ENCODE results near the gene OR6P1. TPM values are rescaled to one million over a fixed set of nuclear protein-coding genes. Genes with fewer than 3 reads are reported as not detected.

Gene OR6P1
- total RNA-seq, 4 donors from 2014 or later = not detected

DNA sequence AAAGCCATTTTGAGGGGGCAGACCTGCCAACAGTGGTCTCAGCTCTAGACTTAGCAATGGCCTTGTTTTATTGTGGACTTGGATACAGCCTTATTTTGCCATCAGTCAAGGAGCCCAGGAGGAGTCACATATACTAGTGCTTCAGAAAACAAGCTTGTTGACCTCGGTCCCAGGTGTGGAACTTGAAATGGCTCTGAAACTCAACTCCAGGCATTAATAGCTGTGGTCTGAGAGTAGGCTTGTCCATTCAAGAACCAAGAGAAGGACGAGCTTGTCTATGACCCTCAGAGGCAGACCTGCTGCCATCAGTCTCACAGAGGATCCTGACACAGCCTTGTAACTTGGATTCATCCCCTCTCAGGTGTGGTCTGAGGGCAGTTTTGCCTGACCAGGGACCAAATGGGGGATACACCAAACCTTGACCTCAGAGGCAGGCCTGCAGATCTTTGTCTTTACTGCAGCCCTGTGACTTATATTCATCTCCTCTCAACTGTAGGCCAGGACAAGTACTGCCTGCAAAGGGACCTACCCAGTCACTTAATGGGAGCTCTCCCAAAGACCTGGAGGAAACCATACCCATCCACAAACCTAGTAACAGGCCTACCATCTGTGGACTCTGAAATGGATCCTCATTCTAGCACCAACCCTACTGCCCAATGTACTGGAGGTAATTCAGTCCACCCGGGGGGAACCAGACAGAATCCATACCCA, 49.3 kb downstream of the OR6P1 start:
- intact Hi-C loops (cut with DNase I; ENCODE audit: low total_unique reads) = no loop called here

DNA sequence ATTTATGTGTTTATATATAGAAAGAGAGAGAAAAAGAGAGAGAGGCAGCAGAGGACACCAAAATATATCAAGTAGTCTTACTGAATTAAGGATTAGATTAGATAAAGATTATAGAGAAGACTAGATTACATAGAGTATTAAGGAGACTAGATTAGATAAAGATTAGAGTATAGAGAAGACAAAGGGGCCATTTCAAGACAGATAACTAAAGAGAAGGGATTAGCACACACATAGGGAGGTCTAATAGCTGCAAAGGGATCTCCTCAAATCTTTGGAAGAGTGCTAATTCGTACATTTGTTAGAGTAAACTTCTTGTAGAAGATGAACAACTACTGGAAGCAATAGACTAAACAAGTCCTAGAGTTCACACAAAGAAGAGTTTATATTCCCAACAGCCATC, 50.4 kb downstream of the OR6P1 start:
- DNase-seq = no peak
- in situ Hi-C loops (cut with MboI; ENCODE audit: low pct_ligation_motif_present in 1 of 4, low pct_unique_long_range_greater_than_20kb in 1 of 4, low sequenced_read_pairs in 3 of 4) (loop anchor here in 2 of 4 donors (25.0 kb wide), 2 partner anchors 467 to 567 kb away; partner anchors contain the start of gene AIM2 (in 1 of the 2)), intact Hi-C loops (cut with DNase I; ENCODE audit: low total_unique reads) (no loop called here)
- Histone ChIP-seq H3K36me3 (no peaks in the 10 kb centered on the region), H3K4me1 (no peaks in the 10 kb centered on the region), H3K27me3 (no peaks in the 10 kb centered on the region), H3K4me3 (no peak overlapping the region), H3K9me3 (no peaks in the 10 kb centered on the region), H3K27ac (no peak overlapping the region)
- WGBS, 2 donors (ENCODE audit: low coverage in 1 of 2) = 33 to 38% methylated on average over 1 of the region's 1 CpG
- TF ChIP-seq, protein P1, sequence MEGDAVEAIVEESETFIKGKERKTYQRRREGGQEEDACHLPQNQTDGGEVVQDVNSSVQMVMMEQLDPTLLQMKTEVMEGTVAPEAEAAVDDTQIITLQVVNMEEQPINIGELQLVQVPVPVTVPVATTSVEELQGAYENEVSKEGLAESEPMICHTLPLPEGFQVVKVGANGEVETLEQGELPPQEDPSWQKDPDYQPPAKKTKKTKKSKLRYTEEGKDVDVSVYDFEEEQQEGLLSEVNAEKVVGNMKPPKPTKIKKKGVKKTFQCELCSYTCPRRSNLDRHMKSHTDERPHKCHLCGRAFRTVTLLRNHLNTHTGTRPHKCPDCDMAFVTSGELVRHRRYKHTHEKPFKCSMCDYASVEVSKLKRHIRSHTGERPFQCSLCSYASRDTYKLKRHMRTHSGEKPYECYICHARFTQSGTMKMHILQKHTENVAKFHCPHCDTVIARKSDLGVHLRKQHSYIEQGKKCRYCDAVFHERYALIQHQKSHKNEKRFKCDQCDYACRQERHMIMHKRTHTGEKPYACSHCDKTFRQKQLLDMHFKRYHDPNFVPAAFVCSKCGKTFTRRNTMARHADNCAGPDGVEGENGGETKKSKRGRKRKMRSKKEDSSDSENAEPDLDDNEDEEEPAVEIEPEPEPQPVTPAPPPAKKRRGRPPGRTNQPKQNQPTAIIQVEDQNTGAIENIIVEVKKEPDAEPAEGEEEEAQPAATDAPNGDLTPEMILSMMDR (IDR thresholded peaks at IDR 0.05) = no peak
- TF ChIP-seq POLR2A (IDR thresholded peaks at IDR 0.05) = no peak
- TF ChIP-seq POLR2AphosphoS5 (IDR thresholded peaks at IDR 0.05) = no peak
- no peak for TF ChIP-seq EP300 (IDR thresholded peaks at IDR 0.05; ENCODE audit: low read depth)

More for the DNA sequence above, 49.3 kb downstream of the OR6P1 start:
- DNase-seq = no peak
- no peak overlapping the region for H3K4me3 ChIP-seq
- H3K27ac ChIP-seq = no peak overlapping the region
- TF ChIP-seq POLR2A (IDR thresholded peaks at IDR 0.05) (no peak), POLR2AphosphoS5 (IDR thresholded peaks at IDR 0.05) (no peak), EP300 (IDR thresholded peaks at IDR 0.05; ENCODE audit: low read depth) (no peak)
- TF ChIP-seq, protein P1 (IDR thresholded peaks at IDR 0.05) = no peak
- H3K4me1 ChIP-seq = no peaks in the 10 kb centered on the region
- H3K9me3 ChIP-seq = no peaks in the 10 kb centered on the region
- no peaks in the 10 kb centered on the region for H3K36me3 ChIP-seq
- 64 to 73% methylated on average over 3 of the region's 3 CpGs for WGBS, 2 donors (ENCODE audit: low coverage in 1 of 2)
- in situ Hi-C loops (cut with MboI; ENCODE audit: low pct_ligation_motif_present in 1 of 4, low pct_unique_long_range_greater_than_20kb in 1 of 4, low sequenced_read_pairs in 3 of 4) = loop anchor here in 2 of 4 donors (25.0 kb wide), 2 partner anchors 466 to 566 kb away; partner anchors contain the start of gene AIM2 (in 1 of the 2)
- H3K27me3 ChIP-seq = no peaks in the 10 kb centered on the region

DNA sequence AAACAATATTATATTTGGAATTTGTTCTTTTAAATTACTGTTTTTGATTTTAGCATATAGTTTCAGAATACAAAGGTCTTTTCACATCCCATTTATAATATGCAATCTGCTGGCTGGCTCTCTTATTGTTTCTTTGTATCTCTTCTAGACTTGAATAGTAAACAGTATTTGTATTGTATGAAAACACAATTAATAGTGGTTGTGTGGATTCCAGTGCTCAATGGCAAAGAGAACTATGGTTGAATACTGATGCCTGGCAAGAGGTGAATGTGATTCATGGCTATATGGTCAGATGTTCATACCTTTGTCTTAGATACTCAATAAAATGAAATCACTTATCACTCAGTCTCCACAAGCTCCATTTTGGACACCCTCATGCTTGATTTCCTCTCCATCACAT, 53.4 kb downstream of the OR6P1 start:
- Histone ChIP-seq H3K9me3 (no peaks in the 10 kb centered on the region), H3K27ac (no peak overlapping the region), H3K27me3 (no peaks in the 10 kb centered on the region), H3K4me1 (no peaks in the 10 kb centered on the region), H3K4me3 (no peak overlapping the region), H3K36me3 (no peaks in the 10 kb centered on the region)
- in situ Hi-C loops (cut with MboI; ENCODE audit: low pct_ligation_motif_present in 1 of 4, low pct_unique_long_range_greater_than_20kb in 1 of 4, low sequenced_read_pairs in 3 of 4) = loop anchor here in 2 of 4 donors (25.0 kb wide), 2 partner anchors 470 to 570 kb away; partner anchors contain the start of gene AIM2 (in 1 of the 2)
- intact Hi-C loops (cut with DNase I; ENCODE audit: low total_unique reads) = loop anchor here (5.0 kb wide), 1 partner anchor 100 kb away; no protein-coding TSS in a partner anchor
- DNase-seq = no peak
- TF ChIP-seq, protein P1 (IDR thresholded peaks at IDR 0.05) = no peak
- TF ChIP-seq POLR2A (IDR thresholded peaks at IDR 0.05) (no peak), EP300 (IDR thresholded peaks at IDR 0.05; ENCODE audit: low read depth) (no peak), POLR2AphosphoS5 (IDR thresholded peaks at IDR 0.05) (no peak)

Other genes with a start within 250 kb of the OR6P1 start
- gene CD1B, start 239.0 kb downstream of the OR6P1 start, total RNA-seq = not detected
- gene CD1E, start 216.7 kb downstream of the OR6P1 start, total RNA-seq = not detected
- gene OR10T2, start 171.1 kb downstream of the OR6P1 start, total RNA-seq = not detected
- gene OR10K2, start 144.3 kb downstream of the OR6P1 start, total RNA-seq = not detected
- not detected for gene OR10K1, start 108.7 kb downstream of the OR6P1 start, total RNA-seq
- gene OR10R2, start 98.4 kb downstream of the OR6P1 start, total RNA-seq = not detected
- not detected for gene OR6Y1, start 16.2 kb downstream of the OR6P1 start, total RNA-seq
- gene OR10X1, start 9.3 kb upstream of the OR6P1 start, total RNA-seq = not detected
- gene OR10Z1, start 34.7 kb upstream of the OR6P1 start, total RNA-seq = not detected
- gene SPTA1, start 116.1 kb upstream of the OR6P1 start, total RNA-seq = under 1 TPM in 1 of 4 donors, not detected in 3; under 0.01 TPM
- not detected for gene OR6K2, start 130.1 kb upstream of the OR6P1 start, total RNA-seq
- gene OR6K3, start 150.1 kb upstream of the OR6P1 start, total RNA-seq = not detected
- not detected for gene OR6K6, start 184.1 kb upstream of the OR6P1 start, total RNA-seq
- gene OR6N1, start 201.6 kb upstream of the OR6P1 start, total RNA-seq = not detected
- not detected for gene OR6N2, start 210.6 kb upstream of the OR6P1 start, total RNA-seq

Data from transverse colon (tissue), 4 donors.